Hematopoietic multipotent progenitor cell (in vitro differentiated cells): ENCODE measurements around the gene MSTO1. TPM values are rescaled to one million over a fixed set of nuclear protein-coding genes. Genes with fewer than 3 reads are reported as not detected.

Experiments used
- small RNA-seq: library from RNA; depleted of rRNA; stranded (forward); fragments of <200 nt; gene quantifications from one replicate; pipeline ENCODE3, GENCODE V24; 2012
- total RNA-seq: library from RNA; depleted of rRNA; stranded (reverse); fragments of >200 nt; gene quantifications from one replicate; pipeline ENCODE4 v1.2.3, GENCODE V29; 2012

Gene MSTO1
- total RNA-seq, 1 donor: 44.2 TPM

Small RNA genes within 50 kb of the gene (small RNA-seq; reads per million reads assigned to genes)
- not detected for gene AL353807.4

Other genes with a start within 250 kb of the MSTO1 start
- 33.7 TPM for gene ASH1L, start 47.4 kb upstream of the MSTO1 start, total RNA-seq
- gene YY1AP1, start 78.6 kb downstream of the MSTO1 start, total RNA-seq: 73.5 TPM
- 51.4 TPM for gene DAP3, start 78.9 kb downstream of the MSTO1 start, total RNA-seq
- 26.4 TPM for gene GON4L, start 247.0 kb downstream of the MSTO1 start, total RNA-seq
- gene SYT11, start 249.3 kb downstream of the MSTO1 start, total RNA-seq: 27.2 TPM